Measurements from ENCODE around the gene HPCAL4. TPM values are rescaled to one million over a fixed set of nuclear protein-coding genes. Genes with fewer than 3 reads are reported as not detected.
A peak's percentile ranks its signal among the peaks of the same experiment; 100 is the strongest.

The HPCAL4 gene
- 1 to 10 TPM in 1 of 4 donors, under 1 TPM in 1, not detected in 2; 0.17 to 1.8 TPM for total RNA-seq

DNA sequence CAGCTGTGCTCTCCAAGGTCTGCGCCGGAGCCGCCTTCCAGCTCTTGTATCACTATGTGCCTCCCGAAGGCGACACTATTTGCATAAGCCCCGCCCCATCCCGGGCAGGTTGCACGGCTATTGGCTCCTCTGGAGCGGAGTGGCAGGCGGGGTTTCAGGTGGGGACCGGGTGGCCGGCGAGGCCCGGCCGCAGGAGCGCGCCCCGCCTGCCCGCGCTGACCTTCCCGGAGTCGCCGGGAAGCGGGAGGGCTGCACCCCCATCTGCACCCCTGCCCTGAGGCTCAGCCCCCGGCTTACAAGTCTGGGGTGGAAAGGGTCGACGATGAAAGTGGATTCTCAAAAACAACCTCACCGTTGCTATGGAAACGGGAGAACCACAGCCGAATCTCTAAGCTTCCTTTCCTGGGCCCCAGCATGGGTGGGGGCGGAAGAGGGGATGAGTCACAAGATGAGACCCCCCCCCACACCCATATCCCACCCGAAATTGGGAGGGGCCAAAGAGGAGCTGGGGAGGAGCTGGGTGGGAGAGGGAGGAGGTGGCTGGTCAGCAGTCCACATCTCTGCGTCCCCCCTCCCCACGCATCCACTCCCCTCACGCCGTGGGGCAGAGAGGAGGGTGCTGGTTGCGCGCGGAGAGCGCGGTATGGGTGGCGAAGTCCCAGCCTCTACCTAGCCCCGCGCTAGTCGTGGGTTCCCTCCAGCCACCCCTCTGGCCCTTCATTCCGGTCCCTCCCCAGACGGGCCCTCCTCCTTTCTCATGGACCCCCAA lies at the start of gene HPCAL4:
TSS of gene HPCAL4 (minus strand) at position 51 of the 769 bp plus-strand sequence. CDS start 6,830 bp downstream, outside the sequence.
- peak; percentile 91 for ATAC-seq
- peaks cover 91% of the 10 kb centered on the region for H3K27me3 ChIP-seq
- peaks cover 0 to 20% (median 19%) of the 10 kb centered on the region in 3 donors for H3K4me1 ChIP-seq
- TF ChIP-seq, protein P1, sequence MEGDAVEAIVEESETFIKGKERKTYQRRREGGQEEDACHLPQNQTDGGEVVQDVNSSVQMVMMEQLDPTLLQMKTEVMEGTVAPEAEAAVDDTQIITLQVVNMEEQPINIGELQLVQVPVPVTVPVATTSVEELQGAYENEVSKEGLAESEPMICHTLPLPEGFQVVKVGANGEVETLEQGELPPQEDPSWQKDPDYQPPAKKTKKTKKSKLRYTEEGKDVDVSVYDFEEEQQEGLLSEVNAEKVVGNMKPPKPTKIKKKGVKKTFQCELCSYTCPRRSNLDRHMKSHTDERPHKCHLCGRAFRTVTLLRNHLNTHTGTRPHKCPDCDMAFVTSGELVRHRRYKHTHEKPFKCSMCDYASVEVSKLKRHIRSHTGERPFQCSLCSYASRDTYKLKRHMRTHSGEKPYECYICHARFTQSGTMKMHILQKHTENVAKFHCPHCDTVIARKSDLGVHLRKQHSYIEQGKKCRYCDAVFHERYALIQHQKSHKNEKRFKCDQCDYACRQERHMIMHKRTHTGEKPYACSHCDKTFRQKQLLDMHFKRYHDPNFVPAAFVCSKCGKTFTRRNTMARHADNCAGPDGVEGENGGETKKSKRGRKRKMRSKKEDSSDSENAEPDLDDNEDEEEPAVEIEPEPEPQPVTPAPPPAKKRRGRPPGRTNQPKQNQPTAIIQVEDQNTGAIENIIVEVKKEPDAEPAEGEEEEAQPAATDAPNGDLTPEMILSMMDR (IDR thresholded peaks at IDR 0.05), result no peak
- no peak for TF ChIP-seq POLR2AphosphoS5 (IDR thresholded peaks at IDR 0.05)
- no peak for TF ChIP-seq EP300 (IDR thresholded peaks at IDR 0.05)
- TF ChIP-seq POLR2A (IDR thresholded peaks at IDR 0.05), result no peak
- H3K27ac ChIP-seq, result no peak within 1 kb of the TSS
- H3K4me3 ChIP-seq, result peak within 1 kb of the TSS; percentile 8 to 49
- H3K9me3 ChIP-seq, result no peaks in the 10 kb centered on the region
- H3K36me3 ChIP-seq, result no peaks in the 10 kb centered on the region
- WGBS, 2 donors (ENCODE audit: low coverage in 1 of 2), result 2 to 4% methylated on average over 5 to 11 of the region's 47 CpGs

GRCh38 chr1:39738622-39739366 lies 47.6 kb upstream of the HPCAL4 start, which contains the start of gene PPIE:
Gene PPIE (plus strand): TSS chr1:39738882. CDS start chr1:39738901, 19 bp downstream.
- H3K36me3 ChIP-seq, result peaks cover 0 to 38% of the 10 kb centered on the region in 2 donors
- no peaks in the 10 kb centered on the region for H3K9me3 ChIP-seq
- TF ChIP-seq EP300 (IDR thresholded peaks at IDR 0.05) (no peak), POLR2AphosphoS5 (IDR thresholded peaks at IDR 0.05) (peak; percentile 63), POLR2A (IDR thresholded peaks at IDR 0.05) (peak; percentile 30 to 37)
- TF ChIP-seq, protein P1 (IDR thresholded peaks at IDR 0.05), result peak in 1 of 4 experiments; percentile 13
- peak within 1 kb of the TSS; percentile 29 to 85 (median 84) for H3K27ac ChIP-seq
- peaks cover 0 to 36% (median 10%) of the 10 kb centered on the region in 3 donors for H3K4me1 ChIP-seq
- ATAC-seq, result peak; percentile 97
- peak within 1 kb of the TSS; percentile 84 to 96 for H3K4me3 ChIP-seq
- H3K27me3 ChIP-seq, result peaks cover 10% of the 10 kb centered on the region
- 0 to 1% methylated on average over 18 to 23 of the region's 52 CpGs for WGBS, 2 donors (ENCODE audit: low coverage in 1 of 2)

- TF ChIP-seq POLR2AphosphoS5 (IDR thresholded peaks at IDR 0.05) (no peak), EP300 (IDR thresholded peaks at IDR 0.05) (no peak), POLR2A (IDR thresholded peaks at IDR 0.05) (no peak)
- TF ChIP-seq, protein P1 (IDR thresholded peaks at IDR 0.05), result no peak
- WGBS, 2 donors (ENCODE audit: low coverage in 1 of 2), result 74 to 78% methylated on average over 4 to 5 of the region's 9 CpGs
- ATAC-seq, result no peak
Measured at GRCh38 chr1:39737546-39738169, 46.4 kb upstream of the HPCAL4 start.

DNA sequence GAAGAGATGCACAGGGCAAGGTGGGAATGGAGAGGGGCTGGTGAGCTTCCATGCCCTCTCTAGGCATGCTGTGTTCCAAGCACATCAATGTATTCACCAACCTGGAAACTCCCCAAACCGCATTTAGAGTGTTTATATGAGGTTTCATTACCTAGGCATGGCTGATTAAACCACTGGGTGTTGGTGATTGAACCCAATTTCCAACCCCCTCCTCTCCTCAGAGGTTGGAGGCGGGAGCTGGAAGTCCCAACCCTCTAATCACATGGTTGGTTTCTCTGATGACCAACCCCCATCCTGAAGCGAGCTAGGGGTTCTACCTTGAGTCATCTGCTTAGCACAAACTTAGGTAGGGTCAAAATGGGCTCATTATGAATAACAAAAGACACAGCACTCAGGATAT lies 44.5 kb upstream of the HPCAL4 start:
- Histone ChIP-seq H3K36me3 (peaks cover 0 to 8% of the 10 kb centered on the region in 2 donors), H3K27ac (no peak overlapping the region), H3K9me3 (no peaks in the 10 kb centered on the region), H3K27me3 (peaks cover 10% of the 10 kb centered on the region), H3K4me3 (no peak overlapping the region), H3K4me1 (peaks cover 0 to 46% (median 10%) of the 10 kb centered on the region in 3 donors)
- no peak for ATAC-seq
- TF ChIP-seq POLR2A (IDR thresholded peaks at IDR 0.05) (no peak), POLR2AphosphoS5 (IDR thresholded peaks at IDR 0.05) (no peak), EP300 (IDR thresholded peaks at IDR 0.05) (no peak)
- TF ChIP-seq, protein P1 (IDR thresholded peaks at IDR 0.05), result no peak
- 44 to 80% methylated on average over 1 to 3 of the region's 3 CpGs for WGBS, 2 donors (ENCODE audit: low coverage in 1 of 2)

More at GRCh38 chr1:39737546-39738169, 46.4 kb upstream of the HPCAL4 start:
- peaks cover 0 to 47% (median 10%) of the 10 kb centered on the region in 3 donors for H3K4me1 ChIP-seq
- no peaks in the 10 kb centered on the region for H3K9me3 ChIP-seq
- H3K36me3 ChIP-seq, result peaks cover 0 to 27% of the 10 kb centered on the region in 2 donors
- H3K27ac ChIP-seq, result no peak overlapping the region
- no peak overlapping the region for H3K4me3 ChIP-seq
- peaks cover 10% of the 10 kb centered on the region for H3K27me3 ChIP-seq

Data from gastroesophageal sphincter (tissue), 4 donors.